ENCODE results near the gene ENTREP3. TPM values are rescaled to one million over a fixed set of nuclear protein-coding genes. Genes with fewer than 3 reads are reported as not detected.
"Not testable (repeated sequence)": the region's sequence is repeated elsewhere in the genome, so short reads cannot be mapped to it uniquely, and the experiment has no call there.

Gene ENTREP3
- total RNA-seq, 2 donors from 2014 or later: 20.7 to 32.1 TPM

DNA sequence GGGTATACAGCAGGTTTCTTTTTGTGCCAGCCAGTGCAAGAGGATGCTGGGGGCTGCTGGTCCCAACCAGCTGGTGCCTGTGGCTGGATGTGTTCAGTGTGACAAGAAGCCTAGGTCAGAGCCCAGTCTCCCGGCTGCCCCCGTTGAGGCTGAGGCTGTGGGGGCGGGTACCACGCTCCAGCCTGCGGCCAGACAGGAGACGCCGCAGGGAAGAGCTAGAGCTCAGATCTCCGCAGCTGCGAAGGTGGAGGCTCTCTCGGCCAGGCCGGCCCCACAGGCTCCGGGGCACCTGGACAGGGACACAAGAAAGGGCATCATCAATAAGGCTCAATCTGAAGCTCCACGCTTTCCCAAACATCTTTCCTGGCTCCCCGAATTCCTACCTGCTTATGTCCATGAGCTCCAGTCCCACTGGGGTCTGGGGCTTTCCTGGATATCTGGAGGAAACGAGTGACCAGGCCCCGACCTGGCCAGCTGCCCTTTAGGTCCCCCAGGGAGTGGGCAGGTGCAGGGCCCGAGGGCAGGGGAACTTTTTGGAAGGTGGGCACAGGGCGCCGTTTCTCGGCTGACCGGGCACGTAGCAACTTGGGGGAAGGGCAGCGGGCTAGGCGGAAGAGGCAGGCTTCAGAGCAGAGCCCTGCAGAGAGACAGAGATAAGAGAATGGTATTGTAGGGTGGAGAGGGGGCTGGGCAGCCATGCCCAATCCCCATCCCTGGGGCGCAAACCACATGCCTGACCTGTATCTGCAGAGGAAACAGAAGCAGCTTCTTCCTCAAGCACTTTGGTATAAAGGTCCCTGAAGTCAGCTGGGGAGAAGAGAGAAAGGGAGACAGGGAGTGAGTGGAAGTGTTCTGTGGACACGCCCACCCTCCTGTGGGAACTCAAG lies 7.4 kb downstream of the ENTREP3 start:
- no peak overlapping the region for H3K27ac Mint-ChIP-seq

GRCh38 chr1:155246796-155247195 lies 8.5 kb downstream of the ENTREP3 start:
- H3K27ac Mint-ChIP-seq; H3K9me3 Mint-ChIP-seq; H3K4me3 Mint-ChIP-seq; H3K27me3 Mint-ChIP-seq; ATAC-seq (replicated peaks): not testable (repeated sequence)
- H3K36me3 Mint-ChIP-seq (ENCODE audit: low read depth): peaks cover 20% of the 10 kb centered on the region
- H3K4me1 Mint-ChIP-seq: peaks cover 17% of the 10 kb centered on the region

More for the DNA sequence above, 7.4 kb downstream of the ENTREP3 start:
- no peaks in the 10 kb centered on the region for H3K27me3 Mint-ChIP-seq
- H3K9me3 Mint-ChIP-seq: no peaks in the 10 kb centered on the region
- peaks cover 20% of the 10 kb centered on the region for H3K36me3 Mint-ChIP-seq (ENCODE audit: low read depth)
- peaks cover 16% of the 10 kb centered on the region for H3K4me1 Mint-ChIP-seq
- ATAC-seq (replicated peaks): no peak
- H3K4me3 Mint-ChIP-seq: no peak overlapping the region

DNA sequence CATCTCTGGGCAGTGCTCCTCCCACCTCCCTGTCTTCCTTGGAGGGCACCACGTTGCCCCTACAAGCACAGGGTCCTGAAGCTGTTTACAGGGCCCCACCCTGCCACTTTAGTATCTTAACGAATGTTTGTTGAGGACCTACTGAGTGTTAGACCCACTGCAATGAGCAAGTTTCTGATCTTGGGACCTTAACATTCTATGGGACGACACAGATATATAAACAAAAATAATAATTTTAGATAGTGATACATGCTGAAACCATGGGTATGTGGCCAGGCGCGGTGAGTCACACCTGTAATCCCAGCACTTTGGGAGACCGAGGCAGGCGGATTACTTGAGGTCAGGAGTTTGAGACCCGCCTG lies 10.1 kb downstream of the ENTREP3 start:
- H3K4me1 Mint-ChIP-seq: peaks cover 22% of the 10 kb centered on the region
- H3K9me3 Mint-ChIP-seq: no peaks in the 10 kb centered on the region
- no peaks in the 10 kb centered on the region for H3K27me3 Mint-ChIP-seq
- H3K36me3 Mint-ChIP-seq (ENCODE audit: low read depth): peaks cover 20% of the 10 kb centered on the region
- no peak for ATAC-seq (replicated peaks)
- H3K27ac Mint-ChIP-seq: peak overlapping the region; percentile 94
- peak overlapping the region; percentile 75 for H3K4me3 Mint-ChIP-seq

GRCh38 chr1:155244368-155245162 lies 10.7 kb downstream of the ENTREP3 start:
- peak; percentile 91 for ATAC-seq (replicated peaks)
- Mint-ChIP-seq H3K27me3 (no peaks in the 10 kb centered on the region), H3K4me1 (peaks cover 22% of the 10 kb centered on the region), H3K36me3 (ENCODE audit: low read depth) (peaks cover 22% of the 10 kb centered on the region), H3K4me3 (peak overlapping the region; percentile 75), H3K27ac (peak overlapping the region; percentile 94), H3K9me3 (no peaks in the 10 kb centered on the region)

- Mint-ChIP-seq H3K27ac (peak overlapping the region; percentile 94), H3K27me3 (no peaks in the 10 kb centered on the region), H3K36me3 (ENCODE audit: low read depth) (peaks cover 39% of the 10 kb centered on the region), H3K9me3 (no peaks in the 10 kb centered on the region), H3K4me3 (peak overlapping the region; percentile 75), H3K4me1 (peaks cover 22% of the 10 kb centered on the region)
- no peak for ATAC-seq (replicated peaks)
Measured at GRCh38 chr1:155242805-155243358, 12.4 kb downstream of the ENTREP3 start.

- peak; percentile 10 for ATAC-seq (replicated peaks)
- no peaks in the 10 kb centered on the region for H3K27me3 Mint-ChIP-seq
- peaks cover 49% of the 10 kb centered on the region for H3K36me3 Mint-ChIP-seq (ENCODE audit: low read depth)
- H3K4me3 Mint-ChIP-seq: peak overlapping the region; percentile 75
- peak overlapping the region; percentile 94 for H3K27ac Mint-ChIP-seq
- peaks cover 22% of the 10 kb centered on the region for H3K4me1 Mint-ChIP-seq
- no peaks in the 10 kb centered on the region for H3K9me3 Mint-ChIP-seq
Measured at GRCh38 chr1:155241841-155242264, 13.4 kb downstream of the ENTREP3 start.

GRCh38 chr1:155241069-155241679 lies 14.1 kb downstream of the ENTREP3 start:
- peaks cover 22% of the 10 kb centered on the region for H3K4me1 Mint-ChIP-seq
- ATAC-seq (replicated peaks): peak; percentile 55
- H3K27ac Mint-ChIP-seq: peak overlapping the region; percentile 94
- H3K9me3 Mint-ChIP-seq: no peaks in the 10 kb centered on the region
- no peaks in the 10 kb centered on the region for H3K27me3 Mint-ChIP-seq
- H3K36me3 Mint-ChIP-seq (ENCODE audit: low read depth): peaks cover 52% of the 10 kb centered on the region
- peak overlapping the region; percentile 75 for H3K4me3 Mint-ChIP-seq

GRCh38 chr1:155236451-155236850 lies 18.8 kb downstream of the ENTREP3 start:
- H3K4me1 Mint-ChIP-seq: peaks cover 13% of the 10 kb centered on the region
- no peaks in the 10 kb centered on the region for H3K9me3 Mint-ChIP-seq
- H3K27me3 Mint-ChIP-seq: no peaks in the 10 kb centered on the region
- H3K4me3 Mint-ChIP-seq: no peak overlapping the region
- no peak for ATAC-seq (replicated peaks)
- peaks cover 44% of the 10 kb centered on the region for H3K36me3 Mint-ChIP-seq (ENCODE audit: low read depth)
- H3K27ac Mint-ChIP-seq: peak overlapping the region; percentile 58

GRCh38 chr1:155235375-155235774 lies 19.9 kb downstream of the ENTREP3 start:
- H3K36me3 Mint-ChIP-seq (ENCODE audit: low read depth): peaks cover 44% of the 10 kb centered on the region

DNA sequence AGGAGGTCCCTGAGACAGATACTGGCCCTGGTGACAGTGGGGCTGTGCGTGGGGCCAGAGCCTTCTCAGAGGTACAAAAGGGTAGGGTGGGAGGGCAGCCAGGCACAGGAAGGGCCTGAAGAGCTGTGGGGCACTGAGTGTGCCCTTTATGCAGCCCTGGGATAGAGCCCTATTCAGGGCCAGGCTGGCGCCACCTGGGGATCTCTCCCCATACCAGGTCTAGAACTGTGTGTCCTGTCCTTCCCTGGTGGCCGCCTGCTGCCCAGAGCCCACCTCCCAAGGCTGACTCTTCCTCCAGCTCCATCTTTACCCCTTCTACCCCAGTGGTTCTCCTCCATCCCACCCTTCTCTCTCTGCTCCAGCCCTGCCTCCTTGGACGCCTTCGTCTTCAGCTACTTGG lies 21.8 kb downstream of the ENTREP3 start:
- not testable (repeated sequence) for ATAC-seq (replicated peaks); H3K4me3 Mint-ChIP-seq; H3K27ac Mint-ChIP-seq; H3K4me1 Mint-ChIP-seq; H3K27me3 Mint-ChIP-seq; H3K9me3 Mint-ChIP-seq
- peaks cover 32% of the 10 kb centered on the region for H3K36me3 Mint-ChIP-seq (ENCODE audit: low read depth)

More at GRCh38 chr1:155235375-155235774, 19.9 kb downstream of the ENTREP3 start:
- not testable (repeated sequence) for H3K9me3 Mint-ChIP-seq, H3K4me1 Mint-ChIP-seq, H3K27me3 Mint-ChIP-seq
- Mint-ChIP-seq H3K4me3 (peak overlapping the region; percentile 27), H3K27ac (peak overlapping the region; percentile 58)
- peak; percentile 48 for ATAC-seq (replicated peaks)

GRCh38 chr1:155232001-155232978 lies 23.0 kb downstream of the ENTREP3 start:
- peak overlapping the region; percentile 9 for H3K27ac Mint-ChIP-seq
- H3K4me1 Mint-ChIP-seq; ATAC-seq (replicated peaks); H3K4me3 Mint-ChIP-seq; H3K9me3 Mint-ChIP-seq; H3K27me3 Mint-ChIP-seq: not testable (repeated sequence)
- peaks cover 22% of the 10 kb centered on the region for H3K36me3 Mint-ChIP-seq (ENCODE audit: low read depth)

DNA sequence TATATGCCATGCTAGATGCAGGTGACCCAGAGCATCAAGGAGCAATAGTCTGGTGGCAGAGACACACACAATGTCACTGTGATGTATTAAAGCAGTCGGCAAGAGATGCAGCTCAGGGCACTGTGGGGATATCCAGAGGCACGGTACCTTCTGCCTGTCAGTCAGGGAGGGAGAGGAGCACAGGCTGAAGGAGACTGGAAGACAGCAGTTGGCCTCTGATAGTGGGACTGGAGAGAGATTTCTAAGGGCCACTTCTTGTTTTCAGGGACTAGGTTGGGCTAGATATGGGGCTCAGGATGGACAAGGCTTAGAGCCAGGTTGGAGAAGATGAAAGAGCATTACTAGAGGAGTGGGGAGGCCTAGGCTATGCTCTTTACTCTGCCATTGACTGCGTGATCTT lies 24.0 kb downstream of the ENTREP3 start:
- not testable (repeated sequence) for H3K9me3 Mint-ChIP-seq; H3K4me3 Mint-ChIP-seq; ATAC-seq (replicated peaks); H3K27me3 Mint-ChIP-seq
- Mint-ChIP-seq H3K36me3 (ENCODE audit: low read depth) (peaks cover 22% of the 10 kb centered on the region), H3K27ac (peak overlapping the region; percentile 18), H3K4me1 (peaks cover 11% of the 10 kb centered on the region)

GRCh38 chr1:155228096-155228427 lies 27.2 kb downstream of the ENTREP3 start:
- no peaks in the 10 kb centered on the region for H3K9me3 Mint-ChIP-seq
- H3K36me3 Mint-ChIP-seq (ENCODE audit: low read depth): peaks cover 33% of the 10 kb centered on the region
- H3K27me3 Mint-ChIP-seq: no peaks in the 10 kb centered on the region
- no peak for ATAC-seq (replicated peaks)
- H3K4me3 Mint-ChIP-seq: peak overlapping the region; percentile 99
- H3K27ac Mint-ChIP-seq: peak overlapping the region; percentile 90
- H3K4me1 Mint-ChIP-seq: peaks cover 6% of the 10 kb centered on the region
